ENCODE data around the gene OR13C2. TPM values are rescaled to one million over a fixed set of nuclear protein-coding genes. Genes with fewer than 3 reads are reported as not detected.
"Not testable (repeated sequence)": the region's sequence is repeated elsewhere in the genome, so short reads cannot be mapped to it uniquely, and the experiment has no call there.

Gene OR13C2
- total RNA-seq, 1 experiment from 2014 or later, result not detected

GRCh38 chr9:104633976-104634520, 28.6 kb upstream of the OR13C2 start:
- ChIA-PET RAD21 (ENCODE audit: low non-redundant PET in 1 of 2, low total read pairs in 2 of 2, uncharacterized antibody in 2 of 2, unreplicated experiment in 2 of 2) (interaction anchor here in 1 of 2 experiments (0.8 kb wide), 1 partner anchor 218 kb away, joined by 4 read pairs; no protein-coding TSS in a partner anchor), CTCF (no interaction called here), POLR2A (no interaction called here)
- ATAC-seq, result no peak
- Histone ChIP-seq H3K36me3 (ENCODE audit: control insufficient read depth in 1 of 2, insufficient read depth in 2 of 2, low read length in 2 of 2) (no peaks in the 10 kb centered on the region), H3K4me1 (ENCODE audit: control insufficient read depth in 1 of 2, insufficient read depth in 2 of 2, low read length in 2 of 2) (no peaks in the 10 kb centered on the region), H3K79me2 (ENCODE audit: insufficient read depth, low read length) (no peaks in the 10 kb centered on the region), H3K4me2 (ENCODE audit: low read length) (no peak overlapping the region), H3K9me2 (ENCODE audit: insufficient read depth) (no peaks in the 10 kb centered on the region), H3K9ac (ENCODE audit: low read length) (no peak overlapping the region), H3K9me3 (ENCODE audit: control insufficient read depth in 1 of 2, insufficient read depth in 1 of 2, low read depth in 1 of 2, low read length in 2 of 2) (no peaks in the 10 kb centered on the region), H3K27me3 (ENCODE audit: insufficient read depth, low read length) (0 out of 2 replicates have a peak, but pooled peaks cover 6% of the 10 kb centered on the region), H4K20me1 (ENCODE audit: insufficient read depth) (no peaks in the 10 kb centered on the region), H2AFZ (ENCODE audit: low read depth, low read length, poor library complexity, severe bottlenecking) (no peak overlapping the region), H3K27ac (ENCODE audit: low read depth, low read length) (no peak overlapping the region), H3K4me3 (replicated peaks in 1 of 2; ENCODE audit: low read depth in 1 of 2, low read length in 2 of 2) (no peak overlapping the region)
- TF ChIP-seq EZH2 (IDR thresholded peaks at IDR 0.05) (no peak), ATF3 (IDR thresholded peaks at IDR 0.05) (no peak), EGR1 (IDR thresholded peaks at IDR 0.05; ENCODE audit: low read depth) (no peak), YY1 (IDR thresholded peaks at IDR 0.05; ENCODE audit: extremely low read depth, insufficient replicate concordance, low read depth, low read length) (no peak), ELF1 (IDR thresholded peaks at IDR 0.05; ENCODE audit: borderline replicate concordance, low read depth) (no peak)
- DNase-seq (ENCODE audit: low read depth, low spot score), result no peak
- no TSS peak for BruUV-seq (replicated peaks)
- intact Hi-C loops (cut with micrococcal nuclease), result no loop called here

- H3K9me2 ChIP-seq (ENCODE audit: insufficient read depth); H2AFZ ChIP-seq (ENCODE audit: low read depth, low read length, poor library complexity, severe bottlenecking); H4K20me1 ChIP-seq (ENCODE audit: insufficient read depth); intact Hi-C loops (cut with micrococcal nuclease); H3K9ac ChIP-seq (ENCODE audit: low read length); POLR2A ChIA-PET; CTCF ChIA-PET; BruUV-seq (replicated peaks); H3K4me1 ChIP-seq (ENCODE audit: control insufficient read depth in 1 of 2, insufficient read depth in 2 of 2, low read length in 2 of 2); H3K36me3 ChIP-seq (ENCODE audit: control insufficient read depth in 1 of 2, insufficient read depth in 2 of 2, low read length in 2 of 2); ATAC-seq; RAD21 ChIA-PET (ENCODE audit: low non-redundant PET in 1 of 2, low total read pairs in 2 of 2, uncharacterized antibody in 2 of 2, unreplicated experiment in 2 of 2); H3K4me2 ChIP-seq (ENCODE audit: low read length); H3K79me2 ChIP-seq (ENCODE audit: insufficient read depth, low read length); H3K27ac ChIP-seq (ENCODE audit: low read depth, low read length); H3K9me3 ChIP-seq (ENCODE audit: control insufficient read depth in 1 of 2, insufficient read depth in 1 of 2, low read depth in 1 of 2, low read length in 2 of 2); H3K4me3 ChIP-seq (replicated peaks in 1 of 2; ENCODE audit: low read depth in 1 of 2, low read length in 2 of 2); DNase-seq (ENCODE audit: low read depth, low spot score): not testable (repeated sequence)
- peaks cover 13% of the 10 kb centered on the region; the same call in 1 of the 2 replicates for H3K27me3 ChIP-seq (ENCODE audit: insufficient read depth, low read length)
Measured at GRCh38 chr9:104625964-104626363, 20.5 kb upstream of the OR13C2 start.

Measured in HCT116 (cell line).